Measurements from ENCODE around the gene GORASP1.

The GORASP1 gene

GRCh38 chr3:39124876-39125840 lies 17.7 kb upstream of the GORASP1 start:
- DNase-seq: no peak

- no peak for DNase-seq
These were observed 15.4 kb upstream of the GORASP1 start for GRCh38 chr3:39122813-39123212.

GRCh38 chr3:39121621-39122020 lies 14.2 kb upstream of the GORASP1 start:
- no peak for DNase-seq

- DNase-seq: no peak
These were observed 11.7 kb upstream of the GORASP1 start for GRCh38 chr3:39118931-39119660.

- no peak for DNase-seq
These were observed 10.7 kb upstream of the GORASP1 start for GRCh38 chr3:39118079-39118478.

- no peak for DNase-seq
These were observed 8.4 kb upstream of the GORASP1 start for GRCh38 chr3:39115870-39116269.

- no peak for DNase-seq
These were observed 7.0 kb upstream of the GORASP1 start for GRCh38 chr3:39114456-39114855.

GRCh38 chr3:39113291-39113690 lies 5.9 kb upstream of the GORASP1 start:
- DNase-seq: no peak

- DNase-seq: no peak
These were observed 5.1 kb upstream of the GORASP1 start for GRCh38 chr3:39112535-39112934.

GRCh38 chr3:39112113-39112512 lies 4.7 kb upstream of the GORASP1 start:
- DNase-seq: no peak

- DNase-seq: no peak
These were observed 2.7 kb upstream of the GORASP1 start for GRCh38 chr3:39110041-39110639.

- no peak for DNase-seq
These were observed 1.7 kb upstream of the GORASP1 start for GRCh38 chr3:39109086-39109485.

GRCh38 chr3:39108200-39108710 lies 828 bp upstream of the GORASP1 start:
- no peak for DNase-seq

GRCh38 chr3:39106851-39107387 lies 508 bp downstream of the GORASP1 start:
- DNase-seq: peak; percentile 36

GRCh38 chr3:39106281-39106811 lies 1.1 kb downstream of the GORASP1 start:
- DNase-seq: no peak

GRCh38 chr3:39105687-39106063 lies 1.8 kb downstream of the GORASP1 start:
- no peak for DNase-seq

GRCh38 chr3:39104961-39105686 lies 2.3 kb downstream of the GORASP1 start:
- DNase-seq: no peak

- DNase-seq: no peak
These were observed 3.5 kb downstream of the GORASP1 start for GRCh38 chr3:39103791-39104552.

GRCh38 chr3:39103324-39103693 lies 4.1 kb downstream of the GORASP1 start:
- DNase-seq: no peak

GRCh38 chr3:39102504-39103323 lies 4.7 kb downstream of the GORASP1 start:
- DNase-seq: no peak
